A673 (cell line): ENCODE measurements around the gene TMEM97.

ENCODE experiments used
- EZH2 ChIP-seq: fragments of 200-600 bp; sonication (generic); IDR thresholded peaks from 2 replicates; pipeline ENCODE4 v1.6.1; 2017; ENCODE audit warnings: borderline replicate concordance, low read depth, mild to moderate bottlenecking, mixed read lengths, antibody characterized with exemption, low read length; ENCODE audit not compliant: poor library complexity, severe bottlenecking
- TF ChIP-seq, protein P1 (sequence below): fragments of 300-800, 200-600 bp; sonication (generic); conservative IDR thresholded peaks from 2 replicates; pipeline ENCODE4 v1.5.1; 2017; ENCODE audit warnings: low read depth, mild to moderate bottlenecking, antibody characterized with exemption, low read length, moderate library complexity, mixed read lengths

DNA sequence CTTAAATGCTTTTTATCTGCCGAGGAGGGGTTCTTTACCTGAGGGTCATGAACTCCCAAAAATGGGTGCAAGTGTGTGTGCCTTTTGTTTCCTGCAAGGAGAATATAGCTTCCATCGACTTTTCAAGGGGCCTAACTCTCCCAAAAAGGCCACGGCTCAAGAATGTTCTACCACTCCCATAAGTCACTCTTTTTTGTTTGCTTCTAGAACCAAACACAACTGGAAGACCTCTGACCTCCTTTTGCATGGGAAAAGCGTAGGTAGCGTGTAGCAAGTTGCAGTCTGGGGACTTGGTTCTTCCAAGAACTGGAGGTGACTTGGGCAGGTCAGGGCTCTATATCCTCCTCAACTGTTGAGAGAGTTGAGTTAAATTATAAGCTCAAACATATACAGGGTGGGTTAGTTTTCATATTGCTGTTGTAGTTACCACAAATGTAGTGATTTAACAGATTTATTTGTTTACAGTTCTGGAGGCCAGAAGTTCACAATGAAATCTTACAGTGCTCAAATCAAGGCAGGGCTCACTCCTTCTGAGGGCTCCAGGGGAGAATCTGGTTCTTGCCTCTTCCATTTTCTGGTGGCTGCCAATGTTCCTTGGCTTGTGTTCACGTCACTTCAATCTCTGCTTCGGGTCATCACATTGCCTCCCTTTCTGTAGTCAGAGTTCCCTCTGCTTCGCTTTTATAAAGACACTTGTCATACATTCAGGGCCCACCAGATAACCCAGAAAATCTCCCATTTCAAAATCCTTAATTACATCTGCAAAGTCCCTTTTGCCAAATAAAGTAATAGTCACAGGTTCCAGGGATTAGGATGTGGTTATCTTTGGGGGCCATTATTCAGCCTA is 1.4 kb downstream of the TMEM97 start:
- TF ChIP-seq, protein P1, sequence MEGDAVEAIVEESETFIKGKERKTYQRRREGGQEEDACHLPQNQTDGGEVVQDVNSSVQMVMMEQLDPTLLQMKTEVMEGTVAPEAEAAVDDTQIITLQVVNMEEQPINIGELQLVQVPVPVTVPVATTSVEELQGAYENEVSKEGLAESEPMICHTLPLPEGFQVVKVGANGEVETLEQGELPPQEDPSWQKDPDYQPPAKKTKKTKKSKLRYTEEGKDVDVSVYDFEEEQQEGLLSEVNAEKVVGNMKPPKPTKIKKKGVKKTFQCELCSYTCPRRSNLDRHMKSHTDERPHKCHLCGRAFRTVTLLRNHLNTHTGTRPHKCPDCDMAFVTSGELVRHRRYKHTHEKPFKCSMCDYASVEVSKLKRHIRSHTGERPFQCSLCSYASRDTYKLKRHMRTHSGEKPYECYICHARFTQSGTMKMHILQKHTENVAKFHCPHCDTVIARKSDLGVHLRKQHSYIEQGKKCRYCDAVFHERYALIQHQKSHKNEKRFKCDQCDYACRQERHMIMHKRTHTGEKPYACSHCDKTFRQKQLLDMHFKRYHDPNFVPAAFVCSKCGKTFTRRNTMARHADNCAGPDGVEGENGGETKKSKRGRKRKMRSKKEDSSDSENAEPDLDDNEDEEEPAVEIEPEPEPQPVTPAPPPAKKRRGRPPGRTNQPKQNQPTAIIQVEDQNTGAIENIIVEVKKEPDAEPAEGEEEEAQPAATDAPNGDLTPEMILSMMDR = no peak
- no peak for TF ChIP-seq EZH2
